ENCODE measurements around the gene USP5. TPM values are rescaled to one million over a fixed set of nuclear protein-coding genes. Genes with fewer than 3 reads are reported as not detected.

The USP5 gene
- total and polyA plus RNA-seq, 2 experiments from 2014 or later: 61.6 to 78.9 TPM

DNA sequence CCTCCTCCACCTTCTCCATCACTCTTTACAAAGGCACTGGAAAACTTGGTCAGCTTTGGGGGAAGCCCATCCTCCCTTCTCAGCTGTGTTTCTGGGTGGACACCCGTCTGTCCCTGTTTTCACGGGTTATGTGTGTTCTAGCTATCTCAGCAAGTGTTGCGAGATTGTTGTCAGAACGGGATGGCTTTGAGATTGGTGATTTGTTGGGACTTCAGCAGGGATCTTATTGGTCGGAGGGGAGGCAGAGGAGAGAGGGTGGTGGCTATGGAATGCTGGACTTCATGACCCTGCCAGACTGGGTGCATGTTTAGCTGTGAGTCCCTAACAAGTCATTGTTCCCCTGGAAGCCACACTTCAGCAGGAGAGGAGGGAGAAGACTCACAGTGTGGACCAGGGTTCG, 2.1 kb downstream of the USP5 start:
- Histone ChIP-seq H3K4me2 (peak overlapping the region; percentile 81), H3K4me3 (no peak overlapping the region), H3K27me3 (no peaks in the 10 kb centered on the region), H3K9me3 (ENCODE audit: low read depth) (no peaks in the 10 kb centered on the region), H3K27ac (peak overlapping the region; percentile 91), H3K9me2 (replicated peaks; ENCODE audit: insufficient read depth) (no peaks in the 10 kb centered on the region), H4K20me1 (ENCODE audit: insufficient read depth, poor library complexity, severe bottlenecking) (no peaks in the 10 kb centered on the region), H3K79me2 (peaks cover 27% of the 10 kb centered on the region), H2AFZ (no peak overlapping the region), H3K4me1 (ENCODE audit: insufficient read depth) (peaks cover 13% of the 10 kb centered on the region), H3K36me3 (replicated peaks; ENCODE audit: insufficient read depth, low read depth) (no peaks in the 10 kb centered on the region)
- no peak for DNase-seq (ENCODE audit: low spot score)
- 73% methylated on average over 6 of the region's 6 CpGs for WGBS (ENCODE audit: low lambda C conversion rate, missing lambda C conversion rate)
- TF ChIP-seq, protein P1, sequence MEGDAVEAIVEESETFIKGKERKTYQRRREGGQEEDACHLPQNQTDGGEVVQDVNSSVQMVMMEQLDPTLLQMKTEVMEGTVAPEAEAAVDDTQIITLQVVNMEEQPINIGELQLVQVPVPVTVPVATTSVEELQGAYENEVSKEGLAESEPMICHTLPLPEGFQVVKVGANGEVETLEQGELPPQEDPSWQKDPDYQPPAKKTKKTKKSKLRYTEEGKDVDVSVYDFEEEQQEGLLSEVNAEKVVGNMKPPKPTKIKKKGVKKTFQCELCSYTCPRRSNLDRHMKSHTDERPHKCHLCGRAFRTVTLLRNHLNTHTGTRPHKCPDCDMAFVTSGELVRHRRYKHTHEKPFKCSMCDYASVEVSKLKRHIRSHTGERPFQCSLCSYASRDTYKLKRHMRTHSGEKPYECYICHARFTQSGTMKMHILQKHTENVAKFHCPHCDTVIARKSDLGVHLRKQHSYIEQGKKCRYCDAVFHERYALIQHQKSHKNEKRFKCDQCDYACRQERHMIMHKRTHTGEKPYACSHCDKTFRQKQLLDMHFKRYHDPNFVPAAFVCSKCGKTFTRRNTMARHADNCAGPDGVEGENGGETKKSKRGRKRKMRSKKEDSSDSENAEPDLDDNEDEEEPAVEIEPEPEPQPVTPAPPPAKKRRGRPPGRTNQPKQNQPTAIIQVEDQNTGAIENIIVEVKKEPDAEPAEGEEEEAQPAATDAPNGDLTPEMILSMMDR (IDR thresholded peaks at IDR 0.05; ENCODE audit: poor library complexity): no peak
- no peak for TF ChIP-seq EZH2phosphoT487 (IDR thresholded peaks at IDR 0.05; ENCODE audit: low read depth, severe bottlenecking, unreplicated experiment)
- TF ChIP-seq EZH2 (IDR thresholded peaks at IDR 0.05; ENCODE audit: borderline replicate concordance): no peak

DNA sequence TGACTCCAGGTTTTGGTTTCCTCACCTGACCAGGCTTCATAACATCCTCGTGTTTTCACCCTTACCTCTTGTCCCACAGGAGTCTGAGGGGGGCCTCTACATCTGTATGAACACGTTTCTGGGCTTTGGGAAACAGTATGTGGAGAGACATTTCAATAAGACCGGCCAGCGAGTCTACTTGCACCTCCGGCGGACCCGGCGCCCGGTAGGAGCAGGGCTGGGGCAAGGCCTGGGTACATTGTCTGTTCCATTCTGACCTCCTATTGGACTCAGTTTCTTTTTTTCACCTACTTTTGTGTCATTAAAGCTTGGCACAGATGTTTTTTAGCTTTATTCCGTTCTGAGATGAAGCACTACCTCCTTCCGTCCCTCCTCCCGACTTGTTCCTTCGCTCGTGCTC, 3.4 kb downstream of the USP5 start:
- H2AFZ ChIP-seq: no peak overlapping the region
- no peaks in the 10 kb centered on the region for H4K20me1 ChIP-seq (ENCODE audit: insufficient read depth, poor library complexity, severe bottlenecking)
- no peak overlapping the region for H3K4me3 ChIP-seq
- DNase-seq (ENCODE audit: low spot score): no peak
- 94% methylated on average over 14 of the region's 14 CpGs for WGBS (ENCODE audit: low lambda C conversion rate, missing lambda C conversion rate)
- no peaks in the 10 kb centered on the region for H3K9me3 ChIP-seq (ENCODE audit: low read depth)
- H3K4me2 ChIP-seq: no peak overlapping the region
- TF ChIP-seq, protein P1 (IDR thresholded peaks at IDR 0.05; ENCODE audit: poor library complexity): no peak
- TF ChIP-seq EZH2 (IDR thresholded peaks at IDR 0.05; ENCODE audit: borderline replicate concordance) (no peak), EZH2phosphoT487 (IDR thresholded peaks at IDR 0.05; ENCODE audit: low read depth, severe bottlenecking, unreplicated experiment) (no peak)
- H3K27ac ChIP-seq: no peak overlapping the region
- H3K9me2 ChIP-seq (replicated peaks; ENCODE audit: insufficient read depth): no peaks in the 10 kb centered on the region
- H3K36me3 ChIP-seq (replicated peaks; ENCODE audit: insufficient read depth, low read depth): no peaks in the 10 kb centered on the region
- no peaks in the 10 kb centered on the region for H3K27me3 ChIP-seq
- peaks cover 11% of the 10 kb centered on the region for H3K4me1 ChIP-seq (ENCODE audit: insufficient read depth)
- H3K79me2 ChIP-seq: peaks cover 27% of the 10 kb centered on the region

DNA sequence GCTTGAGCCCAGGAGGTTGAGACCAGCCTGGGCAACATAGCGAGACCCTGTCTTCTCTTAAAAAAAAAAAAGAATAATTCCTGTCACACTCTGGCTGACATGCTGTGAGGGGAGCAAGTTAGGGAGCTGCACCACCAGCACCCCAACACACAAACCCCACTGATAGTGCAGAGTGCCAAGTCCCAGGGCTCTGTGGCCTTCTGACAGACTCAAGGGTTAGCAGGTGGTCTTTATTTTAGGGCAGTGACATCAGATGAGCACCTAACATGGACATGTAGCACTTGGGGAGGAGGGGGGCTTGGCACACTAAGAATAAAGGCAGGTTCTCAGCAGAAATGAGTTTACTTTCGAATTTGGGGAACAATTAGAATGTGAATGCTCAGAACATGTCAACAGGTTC, 6.8 kb downstream of the USP5 start:
- H3K4me2 ChIP-seq: no peak overlapping the region
- 92% methylated on average over 2 of the region's 2 CpGs for WGBS (ENCODE audit: low lambda C conversion rate, missing lambda C conversion rate)
- DNase-seq (ENCODE audit: low spot score): no peak
- no peaks in the 10 kb centered on the region for H3K9me2 ChIP-seq (replicated peaks; ENCODE audit: insufficient read depth)
- H3K9me3 ChIP-seq (ENCODE audit: low read depth): no peaks in the 10 kb centered on the region
- H3K79me2 ChIP-seq: peaks cover 21% of the 10 kb centered on the region
- H3K4me3 ChIP-seq: no peak overlapping the region
- H3K27ac ChIP-seq: no peak overlapping the region
- no peaks in the 10 kb centered on the region for H3K36me3 ChIP-seq (replicated peaks; ENCODE audit: insufficient read depth, low read depth)
- peaks cover 1% of the 10 kb centered on the region for H3K4me1 ChIP-seq (ENCODE audit: insufficient read depth)
- no peak overlapping the region for H2AFZ ChIP-seq
- H3K27me3 ChIP-seq: no peaks in the 10 kb centered on the region
- TF ChIP-seq EZH2 (IDR thresholded peaks at IDR 0.05; ENCODE audit: borderline replicate concordance) (no peak), EZH2phosphoT487 (IDR thresholded peaks at IDR 0.05; ENCODE audit: low read depth, severe bottlenecking, unreplicated experiment) (no peak)
- TF ChIP-seq, protein P1 (IDR thresholded peaks at IDR 0.05; ENCODE audit: poor library complexity): no peak
- H4K20me1 ChIP-seq (ENCODE audit: insufficient read depth, poor library complexity, severe bottlenecking): no peaks in the 10 kb centered on the region

DNA sequence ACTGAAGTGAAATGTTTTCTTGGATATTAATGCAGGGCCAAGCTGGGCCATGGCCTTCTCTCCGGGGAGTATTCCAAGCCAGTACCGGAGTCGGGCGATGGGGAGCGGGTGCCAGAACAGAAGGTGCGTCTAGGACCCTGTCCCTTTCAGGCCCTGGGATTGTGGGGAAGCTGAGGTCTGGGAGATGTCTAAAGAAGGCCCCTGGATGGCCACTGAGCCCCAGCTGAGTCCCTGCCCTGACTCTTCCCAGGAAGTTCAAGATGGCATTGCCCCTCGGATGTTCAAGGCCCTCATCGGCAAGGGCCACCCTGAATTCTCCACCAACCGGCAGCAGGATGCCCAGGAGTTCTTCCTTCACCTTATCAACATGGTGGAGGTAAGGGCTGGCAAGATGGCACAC, 8.2 kb downstream of the USP5 start:
- H3K36me3 ChIP-seq (replicated peaks; ENCODE audit: insufficient read depth, low read depth): no peaks in the 10 kb centered on the region

More for the DNA sequence above, 8.2 kb downstream of the USP5 start:
- Histone ChIP-seq H4K20me1 (ENCODE audit: insufficient read depth, poor library complexity, severe bottlenecking) (no peaks in the 10 kb centered on the region), H3K4me2 (no peak overlapping the region), H3K27ac (no peak overlapping the region), H3K9me2 (replicated peaks; ENCODE audit: insufficient read depth) (no peaks in the 10 kb centered on the region), H3K27me3 (no peaks in the 10 kb centered on the region), H3K79me2 (peaks cover 8% of the 10 kb centered on the region), H3K4me3 (no peak overlapping the region), H2AFZ (no peak overlapping the region), H3K4me1 (ENCODE audit: insufficient read depth) (no peaks in the 10 kb centered on the region), H3K9me3 (ENCODE audit: low read depth) (no peaks in the 10 kb centered on the region)
- TF ChIP-seq, protein P1 (IDR thresholded peaks at IDR 0.05; ENCODE audit: poor library complexity): no peak
- TF ChIP-seq EZH2 (IDR thresholded peaks at IDR 0.05; ENCODE audit: borderline replicate concordance): no peak
- TF ChIP-seq EZH2phosphoT487 (IDR thresholded peaks at IDR 0.05; ENCODE audit: low read depth, severe bottlenecking, unreplicated experiment): no peak
- DNase-seq (ENCODE audit: low spot score): no peak
- WGBS (ENCODE audit: low lambda C conversion rate, missing lambda C conversion rate): 99% methylated on average over 9 of the region's 9 CpGs

All from hepatocyte (in vitro differentiated cells).